ENCODE measurements around the gene VAT1. TPM values are rescaled to one million over a fixed set of nuclear protein-coding genes. Genes with fewer than 3 reads are reported as not detected.

VAT1 gene
- polyA plus RNA-seq, 1 donor from 2014 or later, result 151 TPM

DNA sequence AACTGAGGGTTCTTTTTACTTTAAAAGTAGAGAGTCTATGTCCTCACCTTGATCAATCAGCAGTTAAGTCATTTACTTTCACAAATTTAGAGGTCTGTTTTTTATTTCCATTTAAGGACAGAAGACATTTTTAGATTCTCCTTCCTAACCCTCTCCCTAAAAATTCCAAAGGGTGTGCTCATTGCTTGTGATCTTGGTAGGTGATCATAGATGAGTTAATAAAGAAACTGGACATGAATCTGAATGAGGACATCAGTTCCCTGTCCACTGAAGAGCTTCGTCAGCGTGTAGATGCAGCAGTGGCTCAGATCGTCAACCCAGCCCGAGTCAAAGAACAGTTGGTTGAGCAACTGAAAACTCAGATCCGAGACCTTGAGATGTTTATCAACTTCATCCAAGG lies 33.0 kb downstream of the VAT1 start:
- Histone ChIP-seq H3F3A (ENCODE audit: insufficient read depth, low read length, poor library complexity, severe bottlenecking) (no peaks in the 10 kb centered on the region), H3K4me3 (ENCODE audit: low read length) (no peak overlapping the region), H3K9ac (ENCODE audit: low read length) (no peak overlapping the region), H4K20me1 (ENCODE audit: insufficient read depth) (no peaks in the 10 kb centered on the region), H3K79me2 (replicated peaks; ENCODE audit: insufficient read depth, low read length) (no peaks in the 10 kb centered on the region), H3K4me2 (ENCODE audit: low read length) (no peak overlapping the region), H3K36me3 (ENCODE audit: insufficient read depth, low read length) (peaks cover 12% of the 10 kb centered on the region), H3K9me3 (ENCODE audit: low read length) (no peaks in the 10 kb centered on the region), H3K27ac (ENCODE audit: low read length) (no peak overlapping the region), H2AFZ (ENCODE audit: low read depth, low read length) (no peak overlapping the region), H3K9me2 (ENCODE audit: insufficient read depth, low read length) (no peaks in the 10 kb centered on the region), H3K27me3 (ENCODE audit: insufficient read depth, low read depth, low read length) (no peaks in the 10 kb centered on the region)
- TF ChIP-seq SMC3 (conservative IDR thresholded peaks at IDR 0.05; ENCODE audit: poor library complexity), result no peak
- no peak for TF ChIP-seq EZH2 (IDR thresholded peaks at IDR 0.05; ENCODE audit: borderline replicate concordance, insufficient read depth, low read length, poor library complexity, severe bottlenecking)

GRCh38 chr17:42985225-42985624 lies 37.0 kb downstream of the VAT1 start:
- no peak overlapping the region for H3K9ac ChIP-seq (ENCODE audit: low read length)
- H3K9me3 ChIP-seq (ENCODE audit: low read length), result no peaks in the 10 kb centered on the region
- H3K9me2 ChIP-seq (ENCODE audit: insufficient read depth, low read length), result no peaks in the 10 kb centered on the region
- H2AFZ ChIP-seq (ENCODE audit: low read depth, low read length), result no peak overlapping the region
- no peak overlapping the region for H3K27ac ChIP-seq (ENCODE audit: low read length)
- no peak overlapping the region for H3K4me2 ChIP-seq (ENCODE audit: low read length)
- TF ChIP-seq TAF1 (IDR thresholded peaks at IDR 0.05; ENCODE audit: low read depth), result no peak
- TF ChIP-seq MXI1 (conservative IDR thresholded peaks at IDR 0.05; ENCODE audit: poor library complexity, severe bottlenecking), result no peak
- TF ChIP-seq EZH2 (IDR thresholded peaks at IDR 0.05; ENCODE audit: borderline replicate concordance, insufficient read depth, low read length, poor library complexity, severe bottlenecking), result no peak
- no peak for TF ChIP-seq EP300 (conservative IDR thresholded peaks at IDR 0.05; ENCODE audit: poor library complexity, severe bottlenecking)
- no peak for TF ChIP-seq POLR2AphosphoS5 (IDR thresholded peaks at IDR 0.05)
- peaks cover 21% of the 10 kb centered on the region for H3K79me2 ChIP-seq (replicated peaks; ENCODE audit: insufficient read depth, low read length)
- no peaks in the 10 kb centered on the region for H4K20me1 ChIP-seq (ENCODE audit: insufficient read depth)
- no peak overlapping the region for H3K4me3 ChIP-seq (ENCODE audit: low read length)
- no peaks in the 10 kb centered on the region for H3K27me3 ChIP-seq (ENCODE audit: insufficient read depth, low read depth, low read length)
- H3K36me3 ChIP-seq (ENCODE audit: insufficient read depth, low read length), result peaks cover 11% of the 10 kb centered on the region
- no peaks in the 10 kb centered on the region for H3F3A ChIP-seq (ENCODE audit: insufficient read depth, low read length, poor library complexity, severe bottlenecking)

GRCh38 chr17:42982266-42982665 lies 39.9 kb downstream of the VAT1 start:
- Histone ChIP-seq H3K9me2 (ENCODE audit: insufficient read depth, low read length) (no peaks in the 10 kb centered on the region), H3K4me2 (ENCODE audit: low read length) (peak overlapping the region; percentile 93), H3K27me3 (ENCODE audit: insufficient read depth, low read depth, low read length) (no peaks in the 10 kb centered on the region), H3K9ac (ENCODE audit: low read length) (peak overlapping the region; percentile 95), H3K36me3 (ENCODE audit: insufficient read depth, low read length) (no peaks in the 10 kb centered on the region), H3F3A (ENCODE audit: insufficient read depth, low read length, poor library complexity, severe bottlenecking) (no peaks in the 10 kb centered on the region), H4K20me1 (ENCODE audit: insufficient read depth) (no peaks in the 10 kb centered on the region), H2AFZ (ENCODE audit: low read depth, low read length) (no peak overlapping the region), H3K4me3 (ENCODE audit: low read length) (peak overlapping the region; percentile 99), H3K79me2 (replicated peaks; ENCODE audit: insufficient read depth, low read length) (peaks cover 27% of the 10 kb centered on the region), H3K27ac (ENCODE audit: low read length) (no peak overlapping the region), H3K9me3 (ENCODE audit: low read length) (no peaks in the 10 kb centered on the region)
- TF ChIP-seq POLR2AphosphoS5 (IDR thresholded peaks at IDR 0.05) (no peak), TAF1 (IDR thresholded peaks at IDR 0.05; ENCODE audit: low read depth) (no peak), SMC3 (conservative IDR thresholded peaks at IDR 0.05; ENCODE audit: poor library complexity) (no peak), MXI1 (conservative IDR thresholded peaks at IDR 0.05; ENCODE audit: poor library complexity, severe bottlenecking) (no peak), EP300 (conservative IDR thresholded peaks at IDR 0.05; ENCODE audit: poor library complexity, severe bottlenecking) (no peak), RAD21 (conservative IDR thresholded peaks at IDR 0.05) (no peak), EZH2 (IDR thresholded peaks at IDR 0.05; ENCODE audit: borderline replicate concordance, insufficient read depth, low read length, poor library complexity, severe bottlenecking) (no peak)
- TF ChIP-seq, protein P1, sequence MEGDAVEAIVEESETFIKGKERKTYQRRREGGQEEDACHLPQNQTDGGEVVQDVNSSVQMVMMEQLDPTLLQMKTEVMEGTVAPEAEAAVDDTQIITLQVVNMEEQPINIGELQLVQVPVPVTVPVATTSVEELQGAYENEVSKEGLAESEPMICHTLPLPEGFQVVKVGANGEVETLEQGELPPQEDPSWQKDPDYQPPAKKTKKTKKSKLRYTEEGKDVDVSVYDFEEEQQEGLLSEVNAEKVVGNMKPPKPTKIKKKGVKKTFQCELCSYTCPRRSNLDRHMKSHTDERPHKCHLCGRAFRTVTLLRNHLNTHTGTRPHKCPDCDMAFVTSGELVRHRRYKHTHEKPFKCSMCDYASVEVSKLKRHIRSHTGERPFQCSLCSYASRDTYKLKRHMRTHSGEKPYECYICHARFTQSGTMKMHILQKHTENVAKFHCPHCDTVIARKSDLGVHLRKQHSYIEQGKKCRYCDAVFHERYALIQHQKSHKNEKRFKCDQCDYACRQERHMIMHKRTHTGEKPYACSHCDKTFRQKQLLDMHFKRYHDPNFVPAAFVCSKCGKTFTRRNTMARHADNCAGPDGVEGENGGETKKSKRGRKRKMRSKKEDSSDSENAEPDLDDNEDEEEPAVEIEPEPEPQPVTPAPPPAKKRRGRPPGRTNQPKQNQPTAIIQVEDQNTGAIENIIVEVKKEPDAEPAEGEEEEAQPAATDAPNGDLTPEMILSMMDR (IDR thresholded peaks at IDR 0.05; ENCODE audit: poor library complexity, severe bottlenecking), result no peak
- TF ChIP-seq, protein P2, sequence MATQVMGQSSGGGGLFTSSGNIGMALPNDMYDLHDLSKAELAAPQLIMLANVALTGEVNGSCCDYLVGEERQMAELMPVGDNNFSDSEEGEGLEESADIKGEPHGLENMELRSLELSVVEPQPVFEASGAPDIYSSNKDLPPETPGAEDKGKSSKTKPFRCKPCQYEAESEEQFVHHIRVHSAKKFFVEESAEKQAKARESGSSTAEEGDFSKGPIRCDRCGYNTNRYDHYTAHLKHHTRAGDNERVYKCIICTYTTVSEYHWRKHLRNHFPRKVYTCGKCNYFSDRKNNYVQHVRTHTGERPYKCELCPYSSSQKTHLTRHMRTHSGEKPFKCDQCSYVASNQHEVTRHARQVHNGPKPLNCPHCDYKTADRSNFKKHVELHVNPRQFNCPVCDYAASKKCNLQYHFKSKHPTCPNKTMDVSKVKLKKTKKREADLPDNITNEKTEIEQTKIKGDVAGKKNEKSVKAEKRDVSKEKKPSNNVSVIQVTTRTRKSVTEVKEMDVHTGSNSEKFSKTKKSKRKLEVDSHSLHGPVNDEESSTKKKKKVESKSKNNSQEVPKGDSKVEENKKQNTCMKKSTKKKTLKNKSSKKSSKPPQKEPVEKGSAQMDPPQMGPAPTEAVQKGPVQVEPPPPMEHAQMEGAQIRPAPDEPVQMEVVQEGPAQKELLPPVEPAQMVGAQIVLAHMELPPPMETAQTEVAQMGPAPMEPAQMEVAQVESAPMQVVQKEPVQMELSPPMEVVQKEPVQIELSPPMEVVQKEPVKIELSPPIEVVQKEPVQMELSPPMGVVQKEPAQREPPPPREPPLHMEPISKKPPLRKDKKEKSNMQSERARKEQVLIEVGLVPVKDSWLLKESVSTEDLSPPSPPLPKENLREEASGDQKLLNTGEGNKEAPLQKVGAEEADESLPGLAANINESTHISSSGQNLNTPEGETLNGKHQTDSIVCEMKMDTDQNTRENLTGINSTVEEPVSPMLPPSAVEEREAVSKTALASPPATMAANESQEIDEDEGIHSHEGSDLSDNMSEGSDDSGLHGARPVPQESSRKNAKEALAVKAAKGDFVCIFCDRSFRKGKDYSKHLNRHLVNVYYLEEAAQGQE (IDR thresholded peaks at IDR 0.05; ENCODE audit: borderline replicate concordance), result no peak

Measured in neural cell (in vitro differentiated cells).